T-helper 1 cell treated with Interleukin-12 subunit alpha and Interleukin-12 subunit beta and Interleukin-4 antibody, amounts not matched to agents 30 μg/mL and 1 μg/mL, for 36 hours (primary cell): ENCODE data around the gene HLA-E.
"Not testable (repeated sequence)": the region's sequence is repeated elsewhere in the genome, so short reads cannot be mapped to it uniquely, and the experiment has no call there.

Experiments
- H3K27ac Mint-ChIP-seq: one replicate; pipeline ENCODE4 v1.8.0; 2021; ENCODE audit warnings: mild to moderate bottlenecking, mixed read lengths
- H3K27me3 Mint-ChIP-seq: one replicate; pipeline ENCODE4 v1.8.0; 2021; ENCODE audit warnings: low read depth, mixed read lengths
- H3K36me3 Mint-ChIP-seq: one replicate; pipeline ENCODE4 v1.8.0; 2021; ENCODE audit warnings: low read depth, mixed read lengths
- H3K4me1 Mint-ChIP-seq: one replicate; pipeline ENCODE4 v1.8.0; 2021; ENCODE audit warnings: low read depth, mixed read lengths
- H3K4me3 Mint-ChIP-seq: one replicate; pipeline ENCODE4 v1.8.0; 2021; ENCODE audit warnings: mild to moderate bottlenecking, moderate library complexity, mixed read lengths
- H3K9me3 Mint-ChIP-seq: one replicate; pipeline ENCODE4 v1.8.0; 2021; ENCODE audit warnings: mixed read lengths

HLA-E gene

DNA sequence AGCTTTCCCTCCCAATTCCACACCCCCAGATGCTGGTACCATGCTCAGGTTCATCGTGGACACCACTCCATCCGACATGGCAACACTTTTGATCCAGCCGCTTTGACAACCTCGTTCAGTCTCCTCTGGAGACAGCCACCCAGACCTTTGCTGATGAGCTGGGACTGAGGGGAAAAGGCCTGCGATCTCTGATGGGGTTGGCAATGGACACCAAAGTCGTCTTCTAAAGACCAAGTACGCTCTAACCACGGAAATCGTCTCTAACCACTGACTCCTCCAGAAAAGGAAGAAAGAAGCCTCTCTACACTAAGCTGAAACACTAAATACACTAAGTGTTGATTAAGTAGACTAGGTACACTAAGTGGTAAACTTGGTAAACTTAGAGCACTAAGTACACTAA is 26.1 kb upstream of the HLA-E start:
- Mint-ChIP-seq H3K36me3 (peaks cover 4% of the 10 kb centered on the region), H3K27me3 (peaks cover 95% of the 10 kb centered on the region), H3K27ac (no peak overlapping the region), H3K4me3 (no peak overlapping the region), H3K4me1 (peaks cover 15% of the 10 kb centered on the region), H3K9me3 (peaks cover 16% of the 10 kb centered on the region)

DNA sequence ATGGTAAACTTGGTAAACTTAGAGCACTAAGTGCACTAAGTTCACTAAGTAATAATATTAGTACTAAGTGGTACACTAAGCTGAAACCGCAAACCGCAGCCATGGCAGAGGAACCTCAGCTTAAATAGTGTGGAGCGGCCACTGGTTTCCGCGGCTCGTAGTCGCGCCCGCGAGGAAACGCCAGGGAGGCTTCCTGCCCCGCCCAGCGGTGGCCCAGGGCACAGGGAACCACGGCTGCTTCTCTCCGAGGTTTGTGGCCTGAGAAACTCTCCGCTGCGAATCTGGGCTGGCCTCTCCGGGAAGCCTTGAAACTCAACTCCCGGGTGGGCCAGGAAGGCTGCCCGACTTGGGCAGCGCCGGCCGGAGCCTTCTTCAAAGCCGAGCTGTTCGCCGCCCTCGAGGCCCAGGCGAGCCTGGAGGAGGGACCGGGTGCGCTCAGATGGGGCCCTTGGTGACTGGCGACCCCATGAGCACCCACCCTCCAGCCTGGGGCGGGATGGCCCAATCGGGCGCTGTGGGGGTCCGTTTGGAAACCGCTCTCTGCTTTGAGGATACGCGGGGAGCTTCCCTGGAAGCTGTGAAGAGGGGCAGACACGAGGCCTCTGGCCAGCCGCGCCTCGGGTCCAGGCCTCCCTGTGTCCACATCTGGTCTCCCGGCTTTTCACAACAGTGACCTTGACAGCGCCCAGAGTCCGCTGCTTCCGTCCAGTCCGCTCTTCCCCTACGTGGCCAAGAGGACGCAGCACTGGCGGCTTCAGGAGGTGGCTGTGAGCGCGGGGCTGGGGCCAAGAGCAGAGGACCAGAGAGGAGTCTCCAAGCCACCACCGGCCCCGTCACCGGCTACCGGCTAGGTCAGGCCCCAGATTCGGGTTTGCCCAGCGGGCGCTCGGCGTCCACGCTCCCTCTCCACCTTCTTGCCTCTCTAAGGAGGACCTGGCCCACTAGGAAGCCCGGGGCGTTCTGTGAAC is 25.4 kb upstream of the HLA-E start:
- no peak overlapping the region for H3K27ac Mint-ChIP-seq
- H3K27me3 Mint-ChIP-seq: peaks cover 93% of the 10 kb centered on the region
- H3K4me1 Mint-ChIP-seq: peaks cover 15% of the 10 kb centered on the region
- H3K36me3 Mint-ChIP-seq: peaks cover 4% of the 10 kb centered on the region
- peaks cover 12% of the 10 kb centered on the region for H3K9me3 Mint-ChIP-seq
- H3K4me3 Mint-ChIP-seq: no peak overlapping the region

DNA sequence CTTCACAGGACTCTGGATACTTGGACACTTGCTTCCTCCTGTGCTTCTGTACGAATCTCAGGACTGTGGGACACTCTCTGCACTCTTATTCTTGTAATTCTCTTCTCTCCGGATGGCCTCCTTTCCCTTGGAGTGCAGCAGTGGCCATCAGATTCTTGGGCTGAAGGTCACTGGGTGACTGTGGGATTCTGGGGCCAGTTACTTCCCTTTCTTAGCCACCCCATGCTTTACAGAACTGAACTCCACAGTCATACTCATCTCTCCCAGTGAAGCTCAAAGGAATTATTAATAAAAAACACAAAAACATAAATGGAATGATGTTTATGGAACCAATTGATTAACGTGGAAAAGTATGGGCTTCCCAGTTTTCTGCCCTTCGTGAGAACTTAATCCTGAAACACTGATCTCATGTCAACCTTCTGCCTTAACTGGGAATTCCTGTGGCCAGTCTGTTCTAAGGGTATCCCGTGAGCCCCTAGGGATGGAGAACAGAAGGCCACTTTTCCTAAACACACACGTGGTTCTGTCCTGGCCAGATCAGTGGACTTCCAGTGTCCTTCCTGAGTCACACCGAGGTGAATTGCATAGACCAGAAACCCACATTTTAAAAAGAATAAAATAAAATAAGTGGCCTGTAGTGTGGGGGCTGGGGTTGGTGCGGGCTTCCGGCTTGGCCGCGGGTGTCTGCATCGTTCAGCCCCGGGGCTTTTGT is 23.6 kb upstream of the HLA-E start:
- peaks cover 15% of the 10 kb centered on the region for H3K4me1 Mint-ChIP-seq
- no peak overlapping the region for H3K27ac Mint-ChIP-seq
- peaks cover 92% of the 10 kb centered on the region for H3K27me3 Mint-ChIP-seq
- no peaks in the 10 kb centered on the region for H3K9me3 Mint-ChIP-seq
- peak overlapping the region; percentile 10 for H3K4me3 Mint-ChIP-seq
- H3K36me3 Mint-ChIP-seq: no peaks in the 10 kb centered on the region

- Mint-ChIP-seq H3K27ac (no peak overlapping the region), H3K4me3 (no peak overlapping the region), H3K9me3 (peaks cover 6% of the 10 kb centered on the region), H3K4me1 (peaks cover 8% of the 10 kb centered on the region), H3K36me3 (no peaks in the 10 kb centered on the region), H3K27me3 (peaks cover 81% of the 10 kb centered on the region)
These were observed 18.3 kb upstream of the HLA-E start for GRCh38 chr6:30470968-30471367.

DNA sequence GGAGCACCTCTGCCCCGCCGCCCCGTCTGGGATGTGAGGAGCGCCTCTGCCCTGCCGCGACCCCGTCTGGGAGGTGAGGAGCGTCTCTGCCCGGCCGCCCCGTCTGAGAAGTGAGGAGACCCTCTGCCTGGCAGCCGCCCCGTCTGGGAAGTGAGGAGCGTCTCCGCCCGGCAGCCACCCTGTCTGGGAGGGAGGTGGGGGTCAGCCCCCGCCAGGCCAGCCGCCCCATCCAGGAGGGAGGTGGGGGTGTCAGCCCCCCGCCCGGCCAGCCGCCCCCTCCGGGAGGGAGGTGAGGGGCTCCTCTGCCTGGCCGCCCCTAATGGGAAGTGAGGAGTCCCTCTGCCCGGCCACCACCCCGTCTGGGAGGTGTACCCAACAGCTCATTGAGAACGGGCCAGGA is 14.2 kb upstream of the HLA-E start:
- not testable (repeated sequence) for H3K4me3 Mint-ChIP-seq, H3K36me3 Mint-ChIP-seq, H3K27ac Mint-ChIP-seq, H3K9me3 Mint-ChIP-seq, H3K4me1 Mint-ChIP-seq
- H3K27me3 Mint-ChIP-seq: peaks cover 84% of the 10 kb centered on the region

GRCh38 chr6:30480536-30481156 is 8.7 kb upstream of the HLA-E start:
- Mint-ChIP-seq H3K9me3 (no peaks in the 10 kb centered on the region), H3K27me3 (peaks cover 81% of the 10 kb centered on the region), H3K4me3 (peak overlapping the region; percentile 16), H3K4me1 (peaks cover 17% of the 10 kb centered on the region), H3K36me3 (no peaks in the 10 kb centered on the region), H3K27ac (peak overlapping the region; percentile 12)

DNA sequence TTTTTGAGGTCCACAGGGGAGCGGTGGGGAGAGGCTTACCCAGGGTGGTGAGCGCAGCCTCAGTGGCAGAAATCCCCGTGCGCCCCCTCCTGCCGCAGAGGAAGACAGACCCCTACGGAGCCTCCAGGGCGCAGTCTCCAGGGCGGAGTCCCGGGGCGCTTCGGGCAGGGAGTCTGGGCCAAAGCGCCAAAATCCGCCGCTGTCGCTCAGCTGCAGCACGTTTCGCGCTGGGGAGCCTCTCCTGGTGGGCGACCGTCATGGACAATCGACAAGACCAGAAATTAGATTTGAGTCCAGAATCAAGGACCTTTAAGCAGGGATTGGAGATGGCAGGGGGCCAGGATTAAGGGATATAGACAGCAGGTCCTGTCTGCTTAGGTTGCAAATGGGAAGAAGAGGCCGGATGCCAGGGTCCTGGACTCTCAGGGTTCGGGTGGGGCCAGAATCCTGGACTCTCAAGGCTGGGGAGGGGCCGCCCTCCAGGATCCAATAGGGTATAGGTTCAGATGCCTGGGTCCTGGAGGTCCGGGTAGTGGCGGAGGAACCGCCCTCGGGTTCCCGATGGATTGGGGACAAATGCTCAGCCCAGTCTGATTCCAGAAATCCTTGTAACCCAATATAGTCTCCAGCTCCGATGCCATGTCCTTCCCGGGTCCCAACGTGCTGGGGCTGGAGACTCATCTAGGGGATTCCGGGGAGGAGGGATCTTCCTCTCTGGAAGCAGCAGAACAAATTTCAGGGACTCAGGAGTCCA is 7.9 kb upstream of the HLA-E start:
- Mint-ChIP-seq H3K4me3 (peak overlapping the region; percentile 16), H3K36me3 (no peaks in the 10 kb centered on the region), H3K9me3 (no peaks in the 10 kb centered on the region), H3K27ac (no peak overlapping the region), H3K27me3 (peaks cover 76% of the 10 kb centered on the region), H3K4me1 (peaks cover 17% of the 10 kb centered on the region)

DNA sequence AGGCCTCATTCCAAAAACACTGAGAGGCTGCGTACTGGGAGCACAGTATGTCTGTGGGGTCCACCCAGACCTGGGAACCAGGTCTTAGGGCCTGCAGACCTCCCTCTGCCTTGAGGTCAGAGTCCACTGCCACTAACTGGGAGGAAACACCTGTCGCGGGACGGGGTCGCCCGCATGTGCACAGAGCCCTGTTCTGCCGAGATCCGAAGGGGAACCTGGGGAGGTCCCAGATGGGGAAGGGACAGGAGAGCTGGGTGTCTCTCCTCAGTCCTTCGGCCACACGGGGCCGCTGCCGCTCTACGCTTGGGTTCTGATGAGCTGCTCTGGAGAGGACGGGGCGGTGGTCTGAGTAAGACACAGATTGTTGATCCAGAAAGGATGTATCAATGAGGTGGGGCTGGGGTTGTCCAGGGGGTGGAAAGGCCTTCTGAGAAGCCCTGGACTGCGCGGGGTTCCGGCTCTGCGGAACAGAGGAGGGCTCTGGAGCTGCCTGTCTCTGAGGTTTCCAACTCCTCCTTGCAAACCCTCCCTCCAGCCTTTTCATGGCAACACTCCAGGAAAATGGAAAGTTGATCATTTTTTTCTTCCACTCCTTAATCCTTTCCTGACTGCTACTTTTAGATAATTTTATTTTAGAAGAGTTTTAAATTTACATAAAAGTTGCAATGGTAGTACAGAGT is 7.2 kb upstream of the HLA-E start:
- not testable (repeated sequence) for H3K9me3 Mint-ChIP-seq, H3K36me3 Mint-ChIP-seq, H3K27ac Mint-ChIP-seq
- H3K4me3 Mint-ChIP-seq: peak overlapping the region; percentile 15
- peaks cover 70% of the 10 kb centered on the region for H3K27me3 Mint-ChIP-seq
- peaks cover 17% of the 10 kb centered on the region for H3K4me1 Mint-ChIP-seq

- H3K4me3 Mint-ChIP-seq: no peak overlapping the region
- no peaks in the 10 kb centered on the region for H3K36me3 Mint-ChIP-seq
- peaks cover 53% of the 10 kb centered on the region for H3K27me3 Mint-ChIP-seq
- H3K4me1 Mint-ChIP-seq: peaks cover 24% of the 10 kb centered on the region
- H3K9me3 Mint-ChIP-seq: no peaks in the 10 kb centered on the region
- H3K27ac Mint-ChIP-seq: no peak overlapping the region
These were observed 5.5 kb upstream of the HLA-E start for GRCh38 chr6:30483677-30484279.

GRCh38 chr6:30485236-30485635 is 4.1 kb upstream of the HLA-E start:
- Mint-ChIP-seq H3K27me3 (peaks cover 40% of the 10 kb centered on the region), H3K4me1 (peaks cover 29% of the 10 kb centered on the region), H3K27ac (no peak overlapping the region), H3K4me3 (no peak overlapping the region), H3K36me3 (peaks cover 7% of the 10 kb centered on the region), H3K9me3 (no peaks in the 10 kb centered on the region)

- H3K36me3 Mint-ChIP-seq: peaks cover 33% of the 10 kb centered on the region
- peak overlapping the region; percentile 83 for H3K27ac Mint-ChIP-seq
- H3K4me1 Mint-ChIP-seq: peaks cover 36% of the 10 kb centered on the region
- H3K9me3 Mint-ChIP-seq: no peaks in the 10 kb centered on the region
- peaks cover 16% of the 10 kb centered on the region for H3K27me3 Mint-ChIP-seq
- H3K4me3 Mint-ChIP-seq: peak overlapping the region; percentile 58
These were observed 1.4 kb upstream of the HLA-E start for GRCh38 chr6:30487926-30488325.

DNA sequence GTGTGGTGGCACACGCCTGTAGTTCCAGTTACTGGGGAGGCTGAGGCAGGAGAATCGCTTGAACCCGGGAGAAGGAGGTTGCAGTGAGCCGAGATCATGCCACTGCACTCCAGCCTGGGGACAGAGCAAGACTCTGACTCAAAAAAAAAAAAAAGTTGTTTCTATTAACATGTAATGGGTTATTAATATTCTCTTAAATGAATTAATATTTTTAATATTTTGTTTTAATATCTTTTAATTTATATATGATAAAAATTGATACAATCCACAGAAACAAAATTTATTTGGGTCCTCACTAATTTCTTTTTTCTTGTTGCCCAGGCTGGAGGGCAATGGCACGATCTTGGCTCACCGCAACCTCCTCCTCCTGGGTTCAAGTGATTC is 620 bp upstream of the HLA-E start:
- not testable (repeated sequence) for H3K9me3 Mint-ChIP-seq, H3K27me3 Mint-ChIP-seq
- Mint-ChIP-seq H3K36me3 (peaks cover 38% of the 10 kb centered on the region), H3K4me1 (peaks cover 42% of the 10 kb centered on the region), H3K27ac (peak overlapping the region; percentile 97), H3K4me3 (peak overlapping the region; percentile 99)

DNA sequence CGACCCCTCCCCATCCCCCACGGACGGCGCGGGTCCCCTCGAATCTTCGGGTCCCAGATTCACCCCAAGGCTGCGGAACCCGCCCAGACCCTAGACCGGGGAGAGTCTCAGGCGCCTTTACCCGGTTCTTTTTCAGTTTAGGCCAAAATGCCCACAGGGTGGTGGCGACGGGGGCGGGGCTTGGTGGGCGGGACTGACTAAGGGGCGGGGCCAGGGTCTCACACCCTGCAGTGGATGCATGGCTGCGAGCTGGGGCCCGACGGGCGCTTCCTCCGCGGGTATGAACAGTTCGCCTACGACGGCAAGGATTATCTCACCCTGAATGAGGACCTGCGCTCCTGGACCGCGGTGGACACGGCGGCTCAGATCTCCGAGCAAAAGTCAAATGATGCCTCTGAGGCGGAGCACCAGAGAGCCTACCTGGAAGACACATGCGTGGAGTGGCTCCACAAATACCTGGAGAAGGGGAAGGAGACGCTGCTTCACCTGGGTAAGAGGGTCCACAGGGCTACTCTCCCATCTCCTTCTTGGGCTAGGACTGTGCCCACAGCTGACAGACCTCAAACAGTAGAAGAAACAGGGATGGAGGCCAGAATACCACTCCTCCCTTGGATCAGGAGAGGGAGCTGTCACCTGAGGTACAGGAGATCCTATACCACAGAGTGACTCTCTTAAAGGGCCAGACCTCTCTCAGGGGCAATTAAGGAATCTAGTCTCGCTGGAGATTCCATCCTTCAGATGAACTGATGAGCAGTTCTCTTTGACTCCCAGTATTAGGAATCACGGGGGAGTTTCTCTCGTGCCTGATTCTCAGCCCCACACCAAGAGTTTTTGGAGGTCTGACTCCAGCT is 942 bp downstream of the HLA-E start:
- H3K4me1 Mint-ChIP-seq: peaks cover 54% of the 10 kb centered on the region
- peaks cover 46% of the 10 kb centered on the region for H3K36me3 Mint-ChIP-seq
- H3K4me3 Mint-ChIP-seq: peak overlapping the region; percentile 99
- H3K9me3 Mint-ChIP-seq: no peaks in the 10 kb centered on the region
- no peaks in the 10 kb centered on the region for H3K27me3 Mint-ChIP-seq
- H3K27ac Mint-ChIP-seq: peak overlapping the region; percentile 78
